ENCODE results near the gene SMTNL1. TPM values are rescaled to one million over a fixed set of nuclear protein-coding genes. Genes with fewer than 3 reads are reported as not detected.

SMTNL1 gene
- total and polyA plus RNA-seq, 9 of the 15 experiments (the other 6 are each of a cell fraction or from before 2014, with no cell fraction given), result not detected

DNA sequence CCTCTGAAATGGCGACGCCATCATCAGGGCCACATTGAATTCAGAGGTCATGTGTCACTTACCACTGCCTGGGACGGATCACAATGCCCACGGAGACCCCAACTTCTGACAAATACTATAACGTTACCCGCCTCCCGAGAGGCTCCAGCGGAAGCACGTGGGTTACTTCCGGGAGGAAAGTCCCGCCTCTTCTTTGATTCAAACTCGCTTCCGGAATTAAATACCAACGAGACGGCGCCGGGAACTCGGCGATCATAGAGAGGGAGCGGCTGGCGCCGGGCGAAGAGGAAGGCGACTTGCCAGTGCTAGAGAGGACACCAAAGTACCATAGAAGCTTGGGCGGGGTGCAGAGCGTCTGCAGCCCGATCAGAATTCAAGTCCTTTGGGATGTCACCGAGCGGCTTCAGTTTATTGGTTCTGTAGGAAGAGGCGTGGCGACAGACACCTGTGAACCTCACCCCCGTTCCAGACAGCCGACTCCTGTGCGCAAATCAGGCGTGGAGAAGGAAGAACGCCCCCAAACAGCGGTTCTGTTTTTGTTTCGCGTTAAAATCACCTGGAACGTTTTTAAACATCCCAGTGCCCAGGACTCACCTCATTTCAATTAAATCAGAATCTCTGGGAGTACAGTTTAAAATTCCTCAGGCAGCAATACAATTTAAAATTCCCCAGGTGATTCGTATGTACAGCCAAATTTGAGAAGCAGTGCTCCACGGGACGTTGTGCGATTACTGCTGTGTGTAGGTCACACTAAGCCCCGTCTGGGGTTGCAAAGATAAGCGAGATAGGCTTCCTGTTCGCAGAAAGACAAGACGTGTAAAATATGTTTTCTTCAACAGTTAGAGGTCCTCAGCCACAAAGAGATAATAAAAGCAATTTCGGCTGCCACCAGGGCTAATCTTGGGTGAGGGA, 6.5 kb upstream of the SMTNL1 start, which contains the start of gene TIMM10 (continued):
- TF ChIP-seq, protein P1, sequence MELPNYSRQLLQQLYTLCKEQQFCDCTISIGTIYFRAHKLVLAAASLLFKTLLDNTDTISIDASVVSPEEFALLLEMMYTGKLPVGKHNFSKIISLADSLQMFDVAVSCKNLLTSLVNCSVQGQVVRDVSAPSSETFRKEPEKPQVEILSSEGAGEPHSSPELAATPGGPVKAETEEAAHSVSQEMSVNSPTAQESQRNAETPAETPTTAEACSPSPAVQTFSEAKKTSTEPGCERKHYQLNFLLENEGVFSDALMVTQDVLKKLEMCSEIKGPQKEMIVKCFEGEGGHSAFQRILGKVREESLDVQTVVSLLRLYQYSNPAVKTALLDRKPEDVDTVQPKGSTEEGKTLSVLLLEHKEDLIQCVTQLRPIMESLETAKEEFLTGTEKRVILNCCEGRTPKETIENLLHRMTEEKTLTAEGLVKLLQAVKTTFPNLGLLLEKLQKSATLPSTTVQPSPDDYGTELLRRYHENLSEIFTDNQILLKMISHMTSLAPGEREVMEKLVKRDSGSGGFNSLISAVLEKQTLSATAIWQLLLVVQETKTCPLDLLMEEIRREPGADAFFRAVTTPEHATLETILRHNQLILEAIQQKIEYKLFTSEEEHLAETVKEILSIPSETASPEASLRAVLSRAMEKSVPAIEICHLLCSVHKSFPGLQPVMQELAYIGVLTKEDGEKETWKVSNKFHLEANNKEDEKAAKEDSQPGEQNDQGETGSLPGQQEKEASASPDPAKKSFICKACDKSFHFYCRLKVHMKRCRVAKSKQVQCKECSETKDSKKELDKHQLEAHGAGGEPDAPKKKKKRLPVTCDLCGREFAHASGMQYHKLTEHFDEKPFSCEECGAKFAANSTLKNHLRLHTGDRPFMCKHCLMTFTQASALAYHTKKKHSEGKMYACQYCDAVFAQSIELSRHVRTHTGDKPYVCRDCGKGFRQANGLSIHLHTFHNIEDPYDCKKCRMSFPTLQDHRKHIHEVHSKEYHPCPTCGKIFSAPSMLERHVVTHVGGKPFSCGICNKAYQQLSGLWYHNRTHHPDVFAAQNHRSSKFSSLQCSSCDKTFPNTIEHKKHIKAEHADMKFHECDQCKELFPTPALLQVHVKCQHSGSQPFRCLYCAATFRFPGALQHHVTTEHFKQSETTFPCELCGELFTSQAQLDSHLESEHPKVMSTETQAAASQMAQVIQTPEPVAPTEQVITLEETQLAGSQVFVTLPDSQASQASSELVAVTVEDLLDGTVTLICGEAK (IDR thresholded peaks at IDR 0.05), result peak; percentile 94
- TF ChIP-seq, protein P1 (CRISPR knock-in tag; IDR thresholded peaks at IDR 0.05), result no peak
- TF ChIP-seq JUND (IDR thresholded peaks at IDR 0.05; ENCODE audit: borderline replicate concordance, low read depth, low read length), result peak; percentile 76
- no peak; the same call in 2 of the 3 replicates for TF ChIP-seq JUND (tag; IDR thresholded peaks at IDR 0.05; ENCODE audit: borderline replicate concordance, low read depth, low read length)
- TF ChIP-seq ADNP (tag; IDR thresholded peaks at IDR 0.05), result peak; percentile 55; the same call in 1 of the 2 replicates
- TF ChIP-seq SUPT5H (IDR thresholded peaks at IDR 0.05), result peak; percentile 57
- TF ChIP-seq HOXB6 (CRISPR knock-in tag; IDR thresholded peaks at IDR 0.05; ENCODE audit: borderline replicate concordance), result no peak
- TF ChIP-seq ZNF324 (CRISPR knock-in tag; IDR thresholded peaks at IDR 0.05), result no peak
- TF ChIP-seq EGR1 (conservative IDR thresholded peaks at IDR 0.05), result no peak; the same call in 1 of the 2 replicates
- no peak for TF ChIP-seq HNRNPL (IDR thresholded peaks at IDR 0.05; ENCODE audit: low read depth, low read length)
- no peak for TF ChIP-seq HMG20A (CRISPR knock-in tag; conservative IDR thresholded peaks at IDR 0.05)
- no peak for TF ChIP-seq RFX7 (CRISPR knock-in tag; IDR thresholded peaks at IDR 0.05)
- TF ChIP-seq MAFK (IDR thresholded peaks at IDR 0.05; ENCODE audit: low read length), result no peak; the same call in 1 of the 2 replicates
- peak; percentile 96 for TF ChIP-seq GABPA (tag; conservative IDR thresholded peaks at IDR 0.05; ENCODE audit: low read depth)
- no peak for TF ChIP-seq CAMTA2 (CRISPR knock-in tag; conservative IDR thresholded peaks at IDR 0.05)
- TF ChIP-seq TCF7L2 (IDR thresholded peaks at IDR 0.05; ENCODE audit: low read depth, low read length), result no peak
- TF ChIP-seq PRPF4 (IDR thresholded peaks at IDR 0.05; ENCODE audit: insufficient read depth, low read depth, low read length, poor library complexity, severe bottlenecking), result no peak
- 0 out of 2 replicates have a peak, but pooled peaks have one; percentile 53 for TF ChIP-seq BRD4 (IDR thresholded peaks at IDR 0.05)
- TF ChIP-seq FOS (IDR thresholded peaks at IDR 0.05; ENCODE audit: extremely low read depth, insufficient read length), result no peak
- TF ChIP-seq CTBP1 (IDR thresholded peaks at IDR 0.05; ENCODE audit: borderline replicate concordance), result peak; percentile 75
- TF ChIP-seq, protein P2, sequence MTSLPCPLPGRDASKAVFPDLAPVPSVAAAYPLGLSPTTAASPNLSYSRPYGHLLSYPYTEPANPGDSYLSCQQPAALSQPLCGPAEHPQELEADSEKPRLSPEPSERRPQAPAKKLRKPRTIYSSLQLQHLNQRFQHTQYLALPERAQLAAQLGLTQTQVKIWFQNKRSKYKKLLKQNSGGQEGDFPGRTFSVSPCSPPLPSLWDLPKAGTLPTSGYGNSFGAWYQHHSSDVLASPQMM (CRISPR knock-in tag; IDR thresholded peaks at IDR 0.05), result no peak

All from K562 (cell line).